Hepatic stellate cell (primary cell): ENCODE results near the gene SORL1-AS1.
"Not testable (repeated sequence)": the region's sequence is repeated elsewhere in the genome, so short reads cannot be mapped to it uniquely, and the experiment has no call there.

Experiments
- DNase-seq: peaks from one replicate; pipeline ENCODE4 v3.0.0; 2011; ENCODE audit warnings: low spot score

The SORL1-AS1 gene

DNA sequence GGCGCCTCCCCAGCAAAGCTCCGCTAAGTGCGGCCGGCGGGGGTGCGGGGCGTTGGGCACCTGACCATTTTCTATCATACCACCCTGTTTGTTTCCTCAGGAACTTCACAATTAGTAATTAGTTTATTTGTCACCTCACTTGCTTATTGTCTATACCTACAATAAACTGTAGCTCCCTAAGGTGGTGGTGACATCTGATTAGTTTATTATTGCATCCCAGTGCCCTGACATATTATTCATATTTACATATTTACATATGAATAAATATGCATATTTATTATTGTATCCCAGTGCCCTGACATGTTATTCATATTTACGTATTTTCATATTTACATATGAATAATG, 25.4 kb downstream of the SORL1-AS1 start:
- no peak for DNase-seq

DNA sequence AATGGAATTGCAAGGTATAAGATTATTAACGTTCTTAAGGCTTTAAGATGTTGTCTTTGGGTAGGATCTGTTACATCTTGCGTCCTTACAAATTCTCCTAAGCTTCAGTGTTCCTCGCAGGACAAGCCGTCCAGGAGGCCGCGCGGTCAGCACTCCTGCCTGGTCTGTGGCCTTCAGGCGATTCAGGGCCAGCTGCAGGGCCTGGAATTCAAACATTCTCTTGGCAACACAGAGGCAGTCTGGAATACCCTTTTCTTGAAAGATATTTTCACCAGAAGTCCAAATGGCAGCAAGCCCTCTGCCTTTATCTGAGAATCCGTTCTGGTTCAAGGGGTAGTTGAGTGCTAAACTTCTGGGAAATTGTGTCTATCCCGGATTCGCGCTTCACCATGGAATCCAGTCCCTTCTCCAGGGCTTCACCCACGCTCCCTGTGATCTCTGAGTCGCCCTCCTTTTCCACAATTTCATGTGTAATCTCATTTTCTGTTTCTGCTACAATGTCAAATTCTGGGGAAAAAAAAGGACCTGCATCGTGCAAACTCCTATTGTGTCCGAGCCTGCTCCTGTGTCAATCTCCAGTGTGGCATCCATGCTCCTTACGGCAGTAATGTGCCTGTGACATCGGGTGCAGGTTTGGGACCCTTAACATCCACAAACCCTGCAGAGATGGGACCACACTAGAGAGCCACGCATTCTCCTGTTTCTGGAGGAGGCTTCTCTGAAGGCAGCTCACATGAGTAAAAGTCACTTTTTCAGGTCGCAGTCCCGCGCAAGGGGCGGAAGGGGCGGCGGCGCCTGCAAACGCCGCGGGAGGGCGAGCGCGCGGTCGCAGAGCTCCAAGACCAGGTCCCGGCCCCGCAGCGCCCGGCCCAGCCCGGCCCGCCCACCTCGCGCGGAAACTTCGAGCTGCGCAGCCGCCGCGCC, 26.0 kb downstream of the SORL1-AS1 start:
- no peak for DNase-seq

GRCh38 chr11:121425828-121426227, 26.9 kb downstream of the SORL1-AS1 start:
- DNase-seq = no peak

DNA sequence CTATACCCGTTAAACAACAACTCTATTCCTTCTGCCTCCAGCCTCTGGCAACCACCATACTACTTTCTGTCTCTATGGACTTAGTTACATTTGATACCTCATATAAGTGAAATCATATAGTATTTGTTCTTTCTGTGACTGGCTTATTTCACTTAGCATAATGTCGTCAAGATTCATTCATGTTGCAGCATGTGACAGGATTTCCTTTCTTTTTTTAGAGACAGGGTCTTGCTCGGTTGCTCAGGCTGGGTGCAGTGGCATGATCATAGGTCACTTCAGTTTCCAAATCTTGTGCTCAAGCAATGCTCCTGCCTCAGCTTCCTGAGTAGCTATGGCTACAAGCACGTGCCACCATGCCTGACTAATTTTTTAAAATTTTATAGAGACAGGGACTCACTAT, 30.1 kb downstream of the SORL1-AS1 start:
- no peak for DNase-seq

- DNase-seq = no peak
Observed at GRCh38 chr11:121421149-121421901, 31.4 kb downstream of the SORL1-AS1 start.

- DNase-seq = no peak
Observed at GRCh38 chr11:121420398-121420797, 32.4 kb downstream of the SORL1-AS1 start.

GRCh38 chr11:121419836-121420235, 32.9 kb downstream of the SORL1-AS1 start:
- DNase-seq = no peak

DNA sequence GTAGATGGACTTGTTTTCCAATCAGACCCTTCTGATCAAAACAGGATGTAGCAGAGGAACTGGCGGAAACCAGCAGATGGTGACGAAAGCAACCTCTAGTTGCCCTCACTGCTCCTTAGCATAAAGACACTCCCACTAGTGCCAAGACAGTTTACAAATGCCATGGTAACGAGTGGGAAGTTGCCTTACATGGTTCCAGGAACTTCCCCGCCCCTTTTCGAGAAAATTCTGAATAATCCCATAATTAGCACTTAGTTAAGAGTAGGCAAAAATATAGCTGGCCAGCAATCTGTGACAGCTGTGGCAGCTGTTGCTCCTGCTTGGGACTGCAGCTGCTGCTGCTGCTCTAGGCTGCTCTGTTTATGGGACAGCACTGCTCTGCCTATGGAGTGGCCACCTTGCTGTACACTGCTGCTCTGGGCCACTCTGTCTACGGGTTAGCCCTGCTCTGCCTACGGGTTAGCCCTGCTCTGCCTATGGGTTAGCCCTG, 34.1 kb downstream of the SORL1-AS1 start:
- DNase-seq = no peak

GRCh38 chr11:121417607-121418006, 35.2 kb downstream of the SORL1-AS1 start:
- DNase-seq = no peak

DNA sequence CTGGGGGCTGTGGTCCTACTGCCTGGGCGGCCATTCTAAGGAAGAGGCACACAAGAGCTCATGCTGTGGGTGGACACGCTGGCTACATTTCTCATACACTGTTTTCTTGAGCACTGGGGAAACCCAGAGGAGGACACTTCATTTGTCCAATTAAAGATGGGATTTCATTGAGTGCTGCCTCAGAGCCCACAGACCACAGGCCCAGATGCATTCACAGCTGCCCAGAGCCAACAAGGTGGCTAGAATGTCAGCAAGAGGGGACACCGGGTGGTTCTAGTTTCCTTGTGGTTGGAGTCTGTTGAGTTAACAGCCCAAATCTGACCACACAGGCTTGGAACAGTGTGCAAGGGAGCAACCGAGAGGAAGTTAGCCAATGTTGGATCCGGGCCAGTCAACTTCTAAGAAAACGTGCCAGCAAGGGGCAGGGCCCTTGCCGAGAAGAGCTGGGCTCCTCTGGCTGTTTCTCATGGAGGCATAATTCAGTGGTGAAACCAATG, 35.7 kb downstream of the SORL1-AS1 start:
- no peak for DNase-seq

DNA sequence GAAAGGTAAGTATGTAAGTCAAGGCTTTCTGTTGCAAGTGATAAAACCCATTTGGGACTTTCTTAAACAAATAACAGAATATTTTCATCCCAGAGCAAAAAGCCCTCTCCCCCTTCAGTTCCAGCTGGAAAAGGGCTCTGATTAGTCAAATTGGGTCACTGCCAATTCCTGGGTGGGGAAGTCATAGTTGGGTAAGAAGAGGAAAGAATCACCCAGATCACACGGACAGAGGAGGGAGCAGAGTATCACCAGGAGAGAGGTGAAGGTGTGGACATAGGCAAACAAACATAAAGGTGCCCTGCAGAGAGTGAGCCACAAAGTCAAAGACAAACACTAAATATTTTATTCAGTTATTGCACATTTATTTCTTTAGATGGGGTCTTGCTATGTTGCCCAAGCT, 36.9 kb downstream of the SORL1-AS1 start:
- no peak for DNase-seq

- DNase-seq = no peak
Observed at GRCh38 chr11:121414141-121414913, 38.4 kb downstream of the SORL1-AS1 start.

GRCh38 chr11:121412711-121413415, 39.9 kb downstream of the SORL1-AS1 start:
- no peak for DNase-seq

DNA sequence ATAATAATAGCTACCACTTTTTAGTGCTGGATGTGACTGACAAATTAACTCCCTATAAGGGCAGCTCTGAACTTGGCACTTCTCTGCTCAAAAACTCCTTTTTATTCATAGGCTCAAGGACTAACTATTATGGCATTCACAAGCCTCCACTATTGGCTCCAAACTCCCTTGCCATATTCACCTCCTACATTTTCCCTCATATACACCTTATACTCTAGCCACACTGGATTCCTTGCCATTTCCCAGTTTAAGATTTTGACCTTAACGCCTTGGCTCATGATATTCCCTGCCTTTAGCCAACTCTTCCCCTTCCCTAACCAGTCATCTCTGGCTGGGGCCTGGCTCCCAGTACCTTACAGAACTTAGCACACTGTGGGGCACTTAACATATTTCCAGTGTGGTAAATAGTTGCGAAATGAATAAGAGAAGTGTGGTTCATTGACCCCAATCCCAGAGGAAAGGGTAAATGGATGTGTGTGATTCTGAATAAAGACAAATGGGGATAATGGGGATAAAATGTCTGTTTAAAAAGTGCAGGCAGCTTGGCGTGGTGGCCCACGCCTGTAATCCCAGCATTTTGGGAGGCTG, 40.7 kb downstream of the SORL1-AS1 start:
- DNase-seq = no peak

- DNase-seq = not testable (repeated sequence)
Observed at GRCh38 chr11:121411330-121411729, 41.4 kb downstream of the SORL1-AS1 start.

DNA sequence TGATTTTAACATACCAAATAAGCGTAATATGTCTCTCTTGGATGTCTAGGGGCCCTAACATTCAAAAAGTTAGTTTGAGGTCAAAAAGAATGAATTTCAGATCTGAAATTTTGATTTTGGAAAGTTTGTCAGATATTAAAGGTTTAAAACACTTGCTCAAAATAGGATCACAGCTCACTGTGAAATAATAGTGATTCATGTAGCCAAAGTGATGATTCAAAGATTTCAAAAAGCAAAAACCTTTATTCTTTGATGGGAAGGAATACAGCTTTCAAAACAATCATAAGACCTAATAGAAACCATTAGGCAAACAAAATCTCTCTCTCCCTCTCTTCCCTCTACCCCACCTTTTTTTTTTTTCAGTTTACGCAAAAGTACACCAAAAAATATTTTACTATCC, 42.7 kb downstream of the SORL1-AS1 start:
- not testable (repeated sequence) for DNase-seq

- no peak for DNase-seq
Observed at GRCh38 chr11:121408830-121409229, 43.9 kb downstream of the SORL1-AS1 start.

GRCh38 chr11:121406291-121406690, 46.5 kb downstream of the SORL1-AS1 start:
- DNase-seq = no peak

DNA sequence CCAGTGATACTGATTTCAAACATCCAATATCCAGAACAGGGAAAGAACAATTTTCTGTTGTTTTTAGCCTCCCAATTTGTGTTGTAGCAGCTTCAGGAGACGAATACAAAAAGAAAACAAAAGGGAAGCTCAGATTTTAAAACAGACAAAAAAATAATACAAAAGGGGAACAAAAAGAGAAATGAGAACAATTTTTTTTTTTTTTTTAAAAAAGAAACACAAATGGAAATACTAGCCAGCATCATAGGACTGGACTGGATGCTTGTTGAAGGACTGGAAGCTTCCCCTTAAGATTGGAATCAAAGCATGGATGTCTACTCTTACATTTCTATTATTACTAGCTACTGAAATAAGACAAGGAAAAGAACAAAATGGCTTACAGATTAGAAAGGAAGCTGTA, 47.1 kb downstream of the SORL1-AS1 start:
- DNase-seq = no peak

GRCh38 chr11:121394785-121395184, 58.0 kb downstream of the SORL1-AS1 start:
- DNase-seq = no peak

- DNase-seq = no peak
Observed at GRCh38 chr11:121393855-121394254, 58.9 kb downstream of the SORL1-AS1 start.
